Pancreas (tissue), 10 donors: ENCODE data around the gene SLC29A1. TPM values are rescaled to one million over a fixed set of nuclear protein-coding genes. Genes with fewer than 3 reads are reported as not detected.
"Not testable (repeated sequence)": the region's sequence is repeated elsewhere in the genome, so short reads cannot be mapped to it uniquely, and the experiment has no call there.

ENCODE experiments used
- ATAC-seq, 4 donors: fragments of 200-7000 bp; cut with Tn5 transposase; one replicate each; pipeline versions ENCODE4 v1.8.0 to v1.9.1; 2020; ENCODE audit warnings: mild to moderate bottlenecking in 4 of 4, moderate library complexity in 4 of 4
- DNase-seq, 6 donors: peaks; one replicate each; pipeline ENCODE4 v3.0.0-alpha.2; 2020
- FAIRE-seq: peaks from 2 replicates; lab custom pipeline; 2012; peaks lifted over from hg19 to GRCh38; lab: Jason Lieb, UNC
- H3K27ac ChIP-seq, 4 donors: fragments of 200-600 bp; sonication (generic); 1 replicate in 3 of 4; 2 replicates in 1 of 4; pipeline versions ENCODE4 v1.5.0 to v1.8.0; 2020
- H3K27me3 ChIP-seq, 4 donors: fragments of 200-600 bp; one replicate each; pipeline ENCODE4 v1.8.0; 2021
- H3K36me3 ChIP-seq, 3 donors: fragments of 200-600 bp; sonication (generic) in 1 of 3; one replicate each; pipeline versions ENCODE4 v1.5.0 to v1.8.0; 2020 to 2021
- H3K4me1 ChIP-seq, 3 donors: fragments of 200-600 bp; one replicate each; pipeline ENCODE4 v1.8.0; 2021
- H3K4me3 ChIP-seq, 4 donors: fragments of 200-600 bp; sonication (generic) in 2 of 4; one replicate each; pipeline versions ENCODE4 v1.5.0 to v1.8.0; 2020 to 2021
- H3K9me3 ChIP-seq, 4 donors: fragments of 200-600 bp; one replicate each; pipeline ENCODE4 v1.8.0; 2021
- CTCF ChIP-seq, 4 donors: fragments of 200-600 bp; sonication (generic) in 3 of 4; IDR thresholded peaks; one replicate each; pipeline versions ENCODE4 v1.5.0 to v1.8.0; 2021; ENCODE audit warnings: antibody characterized with exemption in 4 of 4
- WGBS, 2 donors: extraction: QIAGEN DNeasy Blood & Tissue Kit; methylation state at CpG; one replicate each; pipeline ENCODE4 v1.1.7; 2013; 5-methylcytosine and 5-hydroxymethylcytosine counted together
- intact Hi-C, 3 donors: fragments of 100-400 bp; cut with DNase I; formaldehyde crosslinking; loops; one replicate each; pipeline versions ENCODE4 v1.11.1 to v1.14.2; 2022
- polyA plus RNA-seq, 2 donors: library from polyadenylated mRNA; stranded (reverse); fragments of 200-250 nt; gene quantifications; one replicate each; pipeline ENCODE4 v1.2.3, GENCODE V29; 2013
- total RNA-seq, 6 donors: library from RNA; stranded (reverse); fragmentation: NEBNext Ultra II Directional in 4 of 6; extraction: Animal tissue kit (Norgen Biotek cat#: 25700) in 4 of 6; gene quantifications; one replicate each; pipeline versions ENCODE4 v1.2.1 to v1.2.4, GENCODE V29; 2021 to 2023
- donor health status: healthy with polysubstance abuse.
- donor health status: DM: no; HTN: no; CAD: no; lungs with moderate emphysema.
- donor health status: DM: no; HTN: no; CAD: no.
- donor health status: control.
- donor health status: control.
- donor health status: Bipolar disorder and iron deficiency.
- donor health status: DM: yes; HTN: yes; CAD: no.
- donor health status: DM: no; HTN: no; CAD: no.
- donor health status: DM: no; HTN: no; CAD: no.
- donor health status: DM: yes; HTN: yes; CAD: no.

SLC29A1 gene
- total and polyA plus RNA-seq, 8 donors, result 24.8 to 89.8 (median 44.4) TPM

- WGBS, 2 donors, result 84 to 86% methylated on average over 8 to 9 of the region's 9 CpGs
- FAIRE-seq, result no peak
- intact Hi-C loops, result loop anchor here in 1 of 3 donors (10.0 kb wide), 1 partner anchor 156 kb away; no protein-coding TSS in a partner anchor
- Histone ChIP-seq H3K4me3 (no peak overlapping the region), H3K36me3 (no peaks in the 10 kb centered on the region), H3K9me3 (no peaks in the 10 kb centered on the region), H3K27ac (no peak overlapping the region), H3K27me3 (no peaks in the 10 kb centered on the region), H3K4me1 (no peaks in the 10 kb centered on the region)
- no peak for TF ChIP-seq CTCF (IDR thresholded peaks at IDR 0.05)
- no peak for DNase-seq
- ATAC-seq, result no peak
These were observed 44.8 kb upstream of the SLC29A1 start for GRCh38 chr6:44178424-44179071.

GRCh38 chr6:44179072-44179536, 44.3 kb upstream of the SLC29A1 start:
- FAIRE-seq (no peak), DNase-seq (no peak), ATAC-seq (no peak)
- Histone ChIP-seq H3K4me1 (no peaks in the 10 kb centered on the region), H3K36me3 (no peaks in the 10 kb centered on the region), H3K27me3 (no peaks in the 10 kb centered on the region), H3K9me3 (no peaks in the 10 kb centered on the region), H3K4me3 (no peak overlapping the region), H3K27ac (no peak overlapping the region)
- TF ChIP-seq CTCF (IDR thresholded peaks at IDR 0.05), result no peak
- WGBS, 2 donors, result 39 to 47% methylated on average over 4 of the region's 4 CpGs
- intact Hi-C loops, result loop anchor here in 1 of 3 donors (10.0 kb wide), 1 partner anchor 156 kb away; no protein-coding TSS in a partner anchor

GRCh38 chr6:44179648-44180047, 43.7 kb upstream of the SLC29A1 start:
- Histone ChIP-seq H3K9me3 (no peaks in the 10 kb centered on the region), H3K27ac (no peak overlapping the region), H3K4me1 (no peaks in the 10 kb centered on the region), H3K27me3 (no peaks in the 10 kb centered on the region), H3K36me3 (no peaks in the 10 kb centered on the region), H3K4me3 (no peak overlapping the region)
- TF ChIP-seq CTCF (IDR thresholded peaks at IDR 0.05), result no peak
- no peak for ATAC-seq
- no peak for FAIRE-seq
- intact Hi-C loops, result loop anchor here in 1 of 3 donors (10.0 kb wide), 1 partner anchor 155 kb away; no protein-coding TSS in a partner anchor
- WGBS, 2 donors, result 87 to 93% methylated on average over 7 of the region's 7 CpGs
- DNase-seq, result no peak

- no peaks in the 10 kb centered on the region for H3K27me3 ChIP-seq
- intact Hi-C loops, result no loop called here
- WGBS, 2 donors, result 88 to 98% methylated on average over 4 of the region's 4 CpGs
- H3K4me3 ChIP-seq, result no peak overlapping the region
- no peaks in the 10 kb centered on the region for H3K9me3 ChIP-seq
- no peak for TF ChIP-seq CTCF (IDR thresholded peaks at IDR 0.05)
- H3K27ac ChIP-seq, result no peak overlapping the region
- no peaks in the 10 kb centered on the region for H3K36me3 ChIP-seq
- FAIRE-seq (no peak), DNase-seq (no peak), ATAC-seq (no peak)
- no peaks in the 10 kb centered on the region for H3K4me1 ChIP-seq
These were observed 43.0 kb upstream of the SLC29A1 start for GRCh38 chr6:44180406-44180805.

GRCh38 chr6:44180886-44181285, 42.5 kb upstream of the SLC29A1 start:
- no peak overlapping the region for H3K27ac ChIP-seq
- 93 to 96% methylated on average over 4 of the region's 4 CpGs for WGBS, 2 donors
- intact Hi-C loops, result no loop called here

GRCh38 chr6:44181784-44182183, 41.6 kb upstream of the SLC29A1 start:
- H3K27me3 ChIP-seq, ATAC-seq, intact Hi-C loops, H3K4me1 ChIP-seq, DNase-seq, H3K36me3 ChIP-seq, FAIRE-seq, H3K27ac ChIP-seq, H3K9me3 ChIP-seq, H3K4me3 ChIP-seq: not testable (repeated sequence)

More at GRCh38 chr6:44180886-44181285, 42.5 kb upstream of the SLC29A1 start:
- DNase-seq, result no peak
- H3K27me3 ChIP-seq, result no peaks in the 10 kb centered on the region
- no peak for ATAC-seq
- TF ChIP-seq CTCF (IDR thresholded peaks at IDR 0.05), result no peak
- no peaks in the 10 kb centered on the region for H3K36me3 ChIP-seq
- no peaks in the 10 kb centered on the region for H3K9me3 ChIP-seq
- H3K4me1 ChIP-seq, result no peaks in the 10 kb centered on the region
- FAIRE-seq, result no peak
- H3K4me3 ChIP-seq, result no peak overlapping the region
